ENCODE data around the gene TMEM201.
A peak's percentile ranks its signal among the peaks of the same experiment; 100 is the strongest.

Gene TMEM201

GRCh38 chr1:9575486-9575885, 13.2 kb upstream of the TMEM201 start:
- H3K27me3 ChIP-seq: no peaks in the 10 kb centered on the region
- H3K9me3 ChIP-seq: no peaks in the 10 kb centered on the region
- H3K4me1 ChIP-seq: no peaks in the 10 kb centered on the region
- DNase-seq: no peak
- no peak overlapping the region for H3K4me3 ChIP-seq (ENCODE audit: low read depth, low read length)
- no peaks in the 10 kb centered on the region for H3K36me3 ChIP-seq
- TF ChIP-seq, protein P1, sequence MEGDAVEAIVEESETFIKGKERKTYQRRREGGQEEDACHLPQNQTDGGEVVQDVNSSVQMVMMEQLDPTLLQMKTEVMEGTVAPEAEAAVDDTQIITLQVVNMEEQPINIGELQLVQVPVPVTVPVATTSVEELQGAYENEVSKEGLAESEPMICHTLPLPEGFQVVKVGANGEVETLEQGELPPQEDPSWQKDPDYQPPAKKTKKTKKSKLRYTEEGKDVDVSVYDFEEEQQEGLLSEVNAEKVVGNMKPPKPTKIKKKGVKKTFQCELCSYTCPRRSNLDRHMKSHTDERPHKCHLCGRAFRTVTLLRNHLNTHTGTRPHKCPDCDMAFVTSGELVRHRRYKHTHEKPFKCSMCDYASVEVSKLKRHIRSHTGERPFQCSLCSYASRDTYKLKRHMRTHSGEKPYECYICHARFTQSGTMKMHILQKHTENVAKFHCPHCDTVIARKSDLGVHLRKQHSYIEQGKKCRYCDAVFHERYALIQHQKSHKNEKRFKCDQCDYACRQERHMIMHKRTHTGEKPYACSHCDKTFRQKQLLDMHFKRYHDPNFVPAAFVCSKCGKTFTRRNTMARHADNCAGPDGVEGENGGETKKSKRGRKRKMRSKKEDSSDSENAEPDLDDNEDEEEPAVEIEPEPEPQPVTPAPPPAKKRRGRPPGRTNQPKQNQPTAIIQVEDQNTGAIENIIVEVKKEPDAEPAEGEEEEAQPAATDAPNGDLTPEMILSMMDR (IDR thresholded peaks at IDR 0.05; ENCODE audit: low read depth, low read length): no peak

DNA sequence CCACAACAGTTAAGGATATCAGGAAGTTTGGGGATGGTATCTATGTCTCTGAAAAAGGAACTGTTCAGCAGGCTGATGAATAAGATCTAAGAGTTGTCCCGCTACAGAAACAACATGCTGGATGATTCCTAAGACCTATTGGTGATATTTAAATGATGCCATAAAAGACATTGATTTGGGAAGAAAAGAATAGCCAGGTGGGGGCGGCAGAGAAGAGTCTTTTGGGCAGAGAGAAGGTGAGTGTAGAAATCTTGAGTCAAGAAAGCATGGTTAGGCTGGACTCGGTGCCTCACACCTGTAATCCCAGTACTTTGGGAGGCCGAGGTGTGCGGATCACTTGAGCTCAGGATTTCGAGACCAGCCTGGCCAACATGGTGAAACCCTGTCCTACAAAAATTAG, 11.8 kb upstream of the TMEM201 start:
- no peaks in the 10 kb centered on the region for H3K27me3 ChIP-seq
- TF ChIP-seq, protein P1 (IDR thresholded peaks at IDR 0.05; ENCODE audit: low read depth, low read length): no peak
- no peaks in the 10 kb centered on the region for H3K4me1 ChIP-seq
- H3K36me3 ChIP-seq: no peaks in the 10 kb centered on the region
- no peaks in the 10 kb centered on the region for H3K9me3 ChIP-seq
- DNase-seq: no peak
- no peak overlapping the region for H3K4me3 ChIP-seq (ENCODE audit: low read depth, low read length)

- no peaks in the 10 kb centered on the region for H3K36me3 ChIP-seq
These were observed 11.3 kb upstream of the TMEM201 start for GRCh38 chr1:9577423-9577822.

GRCh38 chr1:9580942-9581341, 7.8 kb upstream of the TMEM201 start:
- no peak overlapping the region for H3K4me3 ChIP-seq (ENCODE audit: low read depth, low read length)
- TF ChIP-seq, protein P1 (IDR thresholded peaks at IDR 0.05; ENCODE audit: low read depth, low read length): no peak
- H3K36me3 ChIP-seq: no peaks in the 10 kb centered on the region

More at GRCh38 chr1:9577423-9577822, 11.3 kb upstream of the TMEM201 start:
- H3K4me3 ChIP-seq (ENCODE audit: low read depth, low read length): no peak overlapping the region
- no peaks in the 10 kb centered on the region for H3K9me3 ChIP-seq
- no peaks in the 10 kb centered on the region for H3K27me3 ChIP-seq
- no peak for DNase-seq
- H3K4me1 ChIP-seq: no peaks in the 10 kb centered on the region
- TF ChIP-seq, protein P1 (IDR thresholded peaks at IDR 0.05; ENCODE audit: low read depth, low read length): no peak

DNA sequence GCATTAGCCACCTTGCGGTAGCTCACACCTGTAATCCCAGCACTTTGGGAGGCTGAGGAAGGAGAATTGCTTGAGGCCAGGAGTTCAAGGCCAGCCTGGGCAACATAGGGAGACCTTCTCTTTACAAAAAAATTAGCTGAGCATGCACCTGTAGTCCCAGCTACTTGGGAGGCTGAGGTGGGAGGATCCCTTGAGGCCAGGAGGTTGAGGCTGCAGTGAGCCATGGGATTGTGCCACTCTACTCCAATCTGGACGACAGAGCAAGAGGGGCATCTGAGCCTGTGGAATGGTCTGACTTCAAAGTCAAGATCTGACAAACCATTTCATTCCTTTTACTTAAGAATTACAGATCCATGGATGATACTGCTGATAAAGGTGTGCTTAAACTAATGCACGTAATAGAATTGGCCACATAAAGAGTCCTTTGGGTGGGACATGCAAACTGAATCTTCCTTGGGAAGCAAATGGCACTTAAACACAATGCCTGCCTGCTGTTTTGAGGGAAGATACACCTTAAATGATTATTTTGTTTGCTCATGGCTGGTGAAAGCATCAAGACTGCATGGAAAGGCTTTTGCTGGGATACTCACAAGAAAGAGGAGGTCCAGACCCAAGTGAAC, 2.5 kb upstream of the TMEM201 start:
- peaks cover 3% of the 10 kb centered on the region for H3K4me1 ChIP-seq
- H3K27me3 ChIP-seq: no peaks in the 10 kb centered on the region
- H3K36me3 ChIP-seq: peaks cover 1% of the 10 kb centered on the region; the same call in 1 of the 2 replicates
- TF ChIP-seq, protein P1 (IDR thresholded peaks at IDR 0.05; ENCODE audit: low read depth, low read length): no peak
- no peak for DNase-seq
- H3K9me3 ChIP-seq: no peaks in the 10 kb centered on the region
- no peak overlapping the region for H3K4me3 ChIP-seq (ENCODE audit: low read depth, low read length)

More at GRCh38 chr1:9580942-9581341, 7.8 kb upstream of the TMEM201 start:
- no peak for DNase-seq
- no peaks in the 10 kb centered on the region for H3K27me3 ChIP-seq
- no peaks in the 10 kb centered on the region for H3K9me3 ChIP-seq
- H3K4me1 ChIP-seq: no peaks in the 10 kb centered on the region

GRCh38 chr1:9589144-9589718, 520 bp downstream of the TMEM201 start:
- TF ChIP-seq, protein P1 (IDR thresholded peaks at IDR 0.05; ENCODE audit: low read depth, low read length): no peak
- Histone ChIP-seq H3K27me3 (no peaks in the 10 kb centered on the region), H3K4me1 (peaks cover 29% of the 10 kb centered on the region), H3K4me3 (ENCODE audit: low read depth, low read length) (peak overlapping the region; percentile 67), H3K9me3 (no peaks in the 10 kb centered on the region), H3K36me3 (peaks cover 3% of the 10 kb centered on the region; the same call in 1 of the 2 replicates)
- DNase-seq: no peak

Data from BE2C (cell line).